IPS-18c (cell line): ENCODE measurements around the gene AMH.

ENCODE experiments used
- H3K4me3 ChIP-seq: 2 replicates; pipeline ENCODE4 v1.7.0; 2013; ENCODE audit warnings: low read depth, mild to moderate bottlenecking, low read length, moderate library complexity; ENCODE audit not compliant: insufficient read depth
- H3K9me3 ChIP-seq: one replicate; pipeline ENCODE4 v1.6.1; 2013; ENCODE audit warnings: mild to moderate bottlenecking, low read length, moderate library complexity; ENCODE audit not compliant: control insufficient read depth, insufficient read depth

AMH gene

GRCh38 chr19:2216361-2217225 is 32.5 kb upstream of the AMH start:
- peaks cover 3% of the 10 kb centered on the region for H3K9me3 ChIP-seq
- H3K4me3 ChIP-seq = no peak overlapping the region

- H3K9me3 ChIP-seq = no peaks in the 10 kb centered on the region
- no peak overlapping the region for H3K4me3 ChIP-seq
Measured at GRCh38 chr19:2217591-2217990, 31.5 kb upstream of the AMH start.

- Histone ChIP-seq H3K4me3 (no peak overlapping the region), H3K9me3 (no peaks in the 10 kb centered on the region)
Measured at GRCh38 chr19:2219726-2220125, 29.4 kb upstream of the AMH start.

- Histone ChIP-seq H3K9me3 (no peaks in the 10 kb centered on the region), H3K4me3 (no peak overlapping the region)
Measured at GRCh38 chr19:2221250-2221831, 27.8 kb upstream of the AMH start.

- no peak overlapping the region for H3K4me3 ChIP-seq
- H3K9me3 ChIP-seq = no peaks in the 10 kb centered on the region
Measured at GRCh38 chr19:2221918-2222317, 27.2 kb upstream of the AMH start.

- no peak overlapping the region for H3K4me3 ChIP-seq
- H3K9me3 ChIP-seq = no peaks in the 10 kb centered on the region
Measured at GRCh38 chr19:2223391-2223790, 25.7 kb upstream of the AMH start.

- Histone ChIP-seq H3K4me3 (no peak overlapping the region), H3K9me3 (no peaks in the 10 kb centered on the region)
Measured at GRCh38 chr19:2223959-2224358, 25.2 kb upstream of the AMH start.

GRCh38 chr19:2224754-2225349 is 24.3 kb upstream of the AMH start:
- Histone ChIP-seq H3K4me3 (no peak overlapping the region), H3K9me3 (no peaks in the 10 kb centered on the region)

GRCh38 chr19:2225415-2226050 is 23.6 kb upstream of the AMH start:
- no peaks in the 10 kb centered on the region for H3K9me3 ChIP-seq
- no peak overlapping the region for H3K4me3 ChIP-seq

GRCh38 chr19:2226051-2226839 is 22.9 kb upstream of the AMH start:
- Histone ChIP-seq H3K9me3 (no peaks in the 10 kb centered on the region), H3K4me3 (no peak overlapping the region)

GRCh38 chr19:2226840-2227360 is 22.2 kb upstream of the AMH start:
- Histone ChIP-seq H3K4me3 (no peak overlapping the region), H3K9me3 (no peaks in the 10 kb centered on the region)

- no peak overlapping the region for H3K4me3 ChIP-seq
Measured at GRCh38 chr19:2227415-2228156, 21.5 kb upstream of the AMH start.

GRCh38 chr19:2228157-2229030 is 20.7 kb upstream of the AMH start:
- Histone ChIP-seq H3K9me3 (no peaks in the 10 kb centered on the region), H3K4me3 (no peak overlapping the region; the same call in 1 of the 2 replicates)

More at GRCh38 chr19:2227415-2228156, 21.5 kb upstream of the AMH start:
- H3K9me3 ChIP-seq = no peaks in the 10 kb centered on the region

GRCh38 chr19:2229103-2230032 is 19.8 kb upstream of the AMH start:
- no peaks in the 10 kb centered on the region for H3K9me3 ChIP-seq
- H3K4me3 ChIP-seq = no peak overlapping the region
